NCI-H345 (cell line): Measurements from ENCODE around the gene DIP2C.
A peak's percentile ranks its signal among the peaks of the same experiment; 100 is the strongest.
"Not testable (repeated sequence)": the region's sequence is repeated elsewhere in the genome, so short reads cannot be mapped to it uniquely, and the experiment has no call there.

Experiments
- DNase-seq: peaks from one replicate; lab custom pipeline; 2025; lab: John Stamatoyannopoulos, UW

DIP2C gene

GRCh38 chr10:639751-640672 is 49.5 kb downstream of the DIP2C start:
- DNase-seq, result no peak

GRCh38 chr10:639001-639750 is 50.3 kb downstream of the DIP2C start:
- DNase-seq, result no peak

- no peak for DNase-seq
These were observed 51.7 kb downstream of the DIP2C start for GRCh38 chr10:637771-638195.

DNA sequence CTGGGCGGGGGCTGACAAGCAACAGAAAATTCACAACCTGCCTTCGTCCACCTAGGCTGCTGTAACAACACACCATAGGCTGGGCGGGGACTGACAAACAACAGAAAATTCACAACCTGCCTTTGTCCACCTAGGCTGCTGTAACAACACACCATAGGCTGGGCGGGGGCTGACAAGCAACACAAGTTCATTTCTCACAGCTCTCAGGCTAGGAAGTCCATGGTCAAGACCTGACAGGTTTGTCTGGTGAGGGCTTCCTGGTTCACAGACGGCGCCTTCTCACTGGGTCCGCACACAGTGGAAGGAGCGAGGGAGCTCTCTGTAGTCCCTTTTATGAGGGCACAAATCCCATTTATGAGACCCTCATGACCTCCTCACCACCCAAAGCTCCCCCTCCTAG is 52.2 kb downstream of the DIP2C start:
- DNase-seq, result no peak

GRCh38 chr10:636769-637168 is 52.7 kb downstream of the DIP2C start:
- DNase-seq, result no peak

GRCh38 chr10:636016-636730 is 53.3 kb downstream of the DIP2C start:
- DNase-seq, result no peak

GRCh38 chr10:635088-635861 is 54.2 kb downstream of the DIP2C start:
- no peak for DNase-seq

DNA sequence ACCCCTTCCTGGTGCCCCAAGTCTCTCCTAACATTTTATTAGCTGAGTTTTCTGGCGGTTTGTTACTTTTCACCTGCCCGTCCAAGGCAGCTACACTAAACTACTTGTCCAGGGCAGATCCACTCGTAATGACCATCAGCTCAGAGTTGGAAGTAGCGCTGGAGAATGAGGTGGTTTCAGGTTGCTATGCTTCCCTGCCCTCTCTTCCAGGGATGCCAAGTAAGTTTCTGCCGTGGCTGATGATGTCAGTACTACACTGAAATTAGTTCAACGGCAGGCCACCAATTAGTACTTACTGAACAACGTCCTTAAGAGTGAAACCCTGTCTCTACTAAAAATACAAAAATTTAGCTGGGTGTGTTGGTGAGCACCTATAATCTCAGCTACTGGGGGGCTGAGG is 55.2 kb downstream of the DIP2C start:
- no peak for DNase-seq

DNA sequence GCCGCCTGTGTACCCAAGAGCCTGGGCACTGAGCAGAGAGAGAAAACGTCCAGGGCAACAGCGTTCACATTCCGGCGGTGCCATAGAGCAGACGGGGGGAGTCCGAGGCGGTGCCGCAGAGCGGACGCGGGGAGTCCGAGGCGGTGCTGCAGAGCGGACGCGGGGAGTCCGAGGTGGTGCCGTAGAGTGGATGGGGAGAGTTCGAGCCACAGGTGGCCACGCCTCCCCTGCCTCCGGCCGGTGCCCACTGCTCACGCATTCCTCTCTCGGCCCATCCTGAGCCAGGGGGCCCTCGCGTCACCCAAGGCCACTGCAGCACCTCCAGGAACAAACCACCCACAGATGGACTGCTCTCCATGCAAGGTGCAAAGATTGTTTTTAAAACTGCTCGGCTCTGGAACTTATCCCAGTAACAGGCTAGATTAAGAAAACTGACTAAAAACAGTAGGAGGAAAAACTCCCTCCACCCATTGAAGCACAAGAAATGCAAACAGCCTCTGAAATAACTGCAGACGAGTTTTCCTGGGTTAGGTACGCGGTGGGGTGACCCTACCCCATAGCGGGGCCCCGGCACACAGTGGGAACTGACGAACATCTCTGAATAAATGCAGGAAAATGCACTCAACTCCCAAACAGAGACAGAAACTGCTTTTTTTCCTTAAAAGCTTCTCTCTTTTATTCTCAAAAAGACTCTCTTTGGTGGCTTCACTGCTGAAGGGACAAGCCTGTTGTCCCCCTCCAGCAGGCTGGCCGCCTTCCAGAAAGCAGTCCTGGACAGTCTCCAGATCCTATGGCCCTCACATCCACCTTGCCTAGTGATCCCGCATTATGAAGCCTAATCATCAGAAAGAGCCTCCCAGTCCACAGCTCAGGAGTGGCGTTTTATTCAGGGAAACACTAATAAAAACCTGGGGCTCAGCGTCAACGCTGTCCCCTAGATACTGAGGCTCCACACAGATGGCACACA is 55.9 kb downstream of the DIP2C start:
- DNase-seq, result no peak

DNA sequence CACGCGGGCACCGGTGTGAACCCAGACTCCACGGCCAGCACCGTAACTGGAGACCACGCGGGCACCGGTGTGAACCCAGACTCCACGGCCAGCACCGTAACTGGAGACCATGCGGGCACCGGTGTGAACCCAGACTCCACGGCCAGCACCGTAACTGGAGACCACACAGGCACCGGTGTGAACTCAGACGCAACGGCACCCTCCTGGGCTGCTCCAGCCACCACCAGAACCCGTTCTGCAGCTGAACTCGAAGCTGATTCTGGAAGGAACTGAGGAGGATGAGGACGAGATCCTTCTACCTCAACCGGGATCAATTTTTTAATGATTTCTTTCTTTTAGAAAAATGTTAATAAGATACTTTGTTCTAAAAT is 56.7 kb downstream of the DIP2C start:
- DNase-seq, result not testable (repeated sequence)

DNA sequence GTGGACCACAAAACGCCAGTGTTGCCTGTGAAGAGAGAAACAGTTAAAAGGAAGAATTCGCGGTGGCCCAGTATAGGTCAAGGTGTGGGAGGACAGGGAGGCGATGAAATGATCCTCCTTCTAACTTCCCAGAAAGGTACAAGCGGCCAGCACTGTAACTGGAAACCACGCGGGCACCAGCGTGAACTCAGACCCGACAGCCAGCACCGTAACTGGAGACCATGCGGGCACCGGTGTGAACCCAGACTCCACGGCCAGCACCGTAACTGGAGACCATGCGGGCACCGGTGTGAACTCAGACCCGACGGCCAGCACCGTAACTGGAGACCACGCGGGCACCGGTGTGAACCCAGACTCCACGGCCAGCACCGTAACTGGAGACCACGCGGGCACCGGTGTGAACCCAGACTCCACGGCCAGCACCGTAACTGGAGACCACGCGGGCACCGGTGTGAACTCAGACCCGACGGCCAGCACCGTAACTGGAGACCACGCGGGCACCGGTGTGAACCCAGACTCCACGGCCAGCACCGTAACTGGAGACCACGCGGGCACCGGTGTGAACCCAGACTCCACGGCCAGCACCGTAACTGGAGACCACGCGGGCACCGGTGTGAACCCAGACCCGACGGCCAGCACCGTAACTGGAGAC is 57.2 kb downstream of the DIP2C start:
- not testable (repeated sequence) for DNase-seq

GRCh38 chr10:631266-631665 is 58.2 kb downstream of the DIP2C start:
- DNase-seq, result no peak

GRCh38 chr10:630581-631073 is 58.8 kb downstream of the DIP2C start:
- DNase-seq, result peak; percentile 73

DNA sequence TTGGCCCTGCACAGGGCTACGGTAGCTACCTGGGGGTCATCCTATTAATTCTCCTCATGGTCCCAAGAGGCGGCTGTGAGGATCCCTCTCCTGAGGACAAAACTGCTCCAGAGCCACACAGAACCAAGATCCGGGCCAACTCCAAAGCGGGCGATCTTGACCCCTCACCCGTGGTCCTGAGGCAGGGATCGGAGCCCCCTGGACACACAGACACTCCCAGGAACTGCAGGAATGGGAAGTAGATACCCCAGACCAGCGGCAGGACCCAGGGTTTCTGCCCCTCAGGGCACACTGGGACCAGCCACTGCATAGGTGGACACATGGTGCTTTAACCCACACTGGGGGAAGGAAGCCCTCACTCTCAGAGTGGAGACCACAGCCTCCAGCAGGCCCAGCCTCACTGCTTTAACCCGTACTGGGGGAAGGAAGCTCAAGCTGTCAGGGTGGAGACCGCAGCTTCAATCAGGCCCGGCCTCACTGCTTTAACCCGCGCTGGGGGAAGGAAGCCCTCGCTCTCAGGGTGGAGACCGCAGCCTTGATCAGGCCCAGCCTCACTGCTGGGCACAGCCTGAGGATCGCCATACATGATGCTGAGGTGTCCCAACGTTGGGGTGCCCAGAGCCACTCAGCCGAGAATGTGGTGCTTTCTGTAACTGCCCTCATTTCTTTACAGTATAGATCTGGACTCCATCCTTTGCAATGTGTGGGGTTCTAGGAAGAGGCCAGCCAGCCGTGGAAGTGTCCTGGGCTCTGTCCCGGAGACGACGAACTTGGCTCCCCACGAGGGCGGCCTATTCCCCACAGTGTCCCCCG is 60.1 kb downstream of the DIP2C start:
- DNase-seq, result no peak

DNA sequence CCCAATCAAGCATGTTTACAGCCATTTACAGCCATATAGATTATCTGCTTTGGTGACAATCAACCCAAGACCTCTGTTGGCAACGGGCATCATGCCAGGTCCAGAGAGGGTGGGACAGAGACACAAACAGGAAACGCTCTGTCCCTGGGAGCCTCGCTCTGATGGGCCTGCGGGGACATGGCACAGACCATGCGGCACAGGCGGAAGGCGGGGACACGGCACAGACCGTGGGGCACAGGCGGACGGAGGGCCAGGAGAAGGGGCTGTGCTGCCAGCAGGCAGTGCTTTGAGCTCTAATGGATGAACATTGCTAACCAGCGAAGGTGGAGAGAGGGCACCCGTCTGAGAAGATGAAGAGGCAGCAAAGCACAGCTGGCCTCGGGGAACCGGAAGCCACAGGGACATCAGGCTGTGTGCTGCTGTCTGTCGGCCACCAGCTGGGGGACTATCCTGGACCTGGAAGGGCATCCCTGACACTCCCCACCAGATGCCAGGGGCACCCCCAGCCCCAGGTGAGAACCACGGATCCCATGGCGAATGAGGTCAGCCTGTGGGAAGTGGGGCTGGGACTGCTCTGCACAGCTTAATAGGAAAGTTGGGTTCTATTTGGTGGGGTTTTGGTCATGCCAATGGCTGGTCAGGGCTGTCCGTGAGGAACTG is 61.0 kb downstream of the DIP2C start:
- no peak for DNase-seq

- no peak for DNase-seq
These were observed 62.2 kb downstream of the DIP2C start for GRCh38 chr10:627032-627992.
